Measurements from ENCODE around the gene OR6V1. TPM values are rescaled to one million over a fixed set of nuclear protein-coding genes. Genes with fewer than 3 reads are reported as not detected.

The OR6V1 gene, protein sequence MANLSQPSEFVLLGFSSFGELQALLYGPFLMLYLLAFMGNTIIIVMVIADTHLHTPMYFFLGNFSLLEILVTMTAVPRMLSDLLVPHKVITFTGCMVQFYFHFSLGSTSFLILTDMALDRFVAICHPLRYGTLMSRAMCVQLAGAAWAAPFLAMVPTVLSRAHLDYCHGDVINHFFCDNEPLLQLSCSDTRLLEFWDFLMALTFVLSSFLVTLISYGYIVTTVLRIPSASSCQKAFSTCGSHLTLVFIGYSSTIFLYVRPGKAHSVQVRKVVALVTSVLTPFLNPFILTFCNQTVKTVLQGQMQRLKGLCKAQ
- total RNA-seq, result not detected in 2 replicates

GRCh38 chr7:143052041-143052440, at the start of gene OR6V1:
Gene OR6V1 (plus strand): TSS chr7:143052341. CDS start chr7:143052341, 0 bp downstream.

DNA sequence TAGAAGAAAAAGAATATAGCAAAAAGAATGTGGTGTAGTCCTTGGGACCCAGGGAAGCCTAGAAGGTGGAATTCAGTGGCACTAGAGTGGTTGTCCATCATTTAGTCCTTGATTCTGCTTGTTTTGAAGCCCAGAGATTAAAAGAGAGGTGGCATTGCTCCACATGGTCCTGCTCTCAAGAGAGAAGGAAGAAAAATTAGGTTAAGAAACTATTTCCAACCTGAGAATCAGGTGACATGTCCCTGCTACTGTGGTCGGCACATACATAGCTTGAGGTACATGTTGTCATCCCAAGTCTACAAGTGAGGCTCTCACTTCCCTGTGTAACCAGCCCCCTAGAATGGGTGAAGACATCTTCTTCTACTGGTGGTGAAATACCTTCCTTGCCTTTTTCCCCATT, 25.1 kb upstream of the OR6V1 start, which contains the start of gene OR9A2:
OR9A2 (minus strand) TSS at position 101 of the 400 bp plus-strand sequence; CDS start at position 101, 0 bp downstream.

Other genes starting within 250 kb of the OR6V1 start
- gene EPHB6, start 197.3 kb upstream of the OR6V1 start, total RNA-seq, result 0.34 and 3.2 TPM in 2 replicates
- 0.14 TPM in 1 of 2 replicates, not detected in the other for gene TRPV6, start 166.6 kb upstream of the OR6V1 start, total RNA-seq
- gene TRPV5, start 118.6 kb upstream of the OR6V1 start, total RNA-seq, result not detected in 2 replicates
- gene LLCFC1, start 112.9 kb upstream of the OR6V1 start, total RNA-seq, result not detected in 2 replicates
- gene KEL, start 90.0 kb upstream of the OR6V1 start, total RNA-seq, result 0.28 TPM in 1 of 2 replicates, not detected in the other
- gene OR9A2, start 25.2 kb upstream of the OR6V1 start, total RNA-seq, result not detected in 2 replicates
- 9.5 TPM in 1 of 2 replicates, not detected in the other for gene PIP, start 79.7 kb downstream of the OR6V1 start, total RNA-seq
- gene TAS2R39, start 131.1 kb downstream of the OR6V1 start, total RNA-seq, result not detected in 2 replicates
- gene TAS2R40, start 169.7 kb downstream of the OR6V1 start, total RNA-seq, result not detected in 2 replicates
- 56.0 and 130 TPM in 2 replicates for gene GSTK1, start 211.1 kb downstream of the OR6V1 start, total RNA-seq
- 4.8 and 8.3 TPM in 2 replicates for gene TMEM139, start 232.6 kb downstream of the OR6V1 start, total RNA-seq
- 12.3 and 30.5 TPM in 2 replicates for gene CASP2, start 236.0 kb downstream of the OR6V1 start, total RNA-seq